Thyroid gland (tissue), 4 donors: ENCODE data around the gene HAS3.

ENCODE experiments used
- POLR2A ChIP-seq, 2 donors: fragments of 450-650 bp; IDR thresholded peaks; one replicate each; pipeline ENCODE4 v1.6.1; 2017; ENCODE audit warnings: antibody characterized with exemption in 2 of 2, mild to moderate bottlenecking in 2 of 2, moderate library complexity in 1 of 2
- TF ChIP-seq, protein P1 (sequence below), 6 experiments: fragments of 200-600 bp in 3 of 6; fragments of 450-650 bp in 3 of 6; sonication (generic) in 3 of 6; IDR thresholded peaks; one replicate each; pipeline ENCODE4 v1.5.1; 2016 to 2019; ENCODE audit warnings: antibody characterized with exemption in 6 of 6, mild to moderate bottlenecking in 2 of 6, inconsistent platforms in 1 of 6, moderate library complexity in 1 of 6

DNA sequence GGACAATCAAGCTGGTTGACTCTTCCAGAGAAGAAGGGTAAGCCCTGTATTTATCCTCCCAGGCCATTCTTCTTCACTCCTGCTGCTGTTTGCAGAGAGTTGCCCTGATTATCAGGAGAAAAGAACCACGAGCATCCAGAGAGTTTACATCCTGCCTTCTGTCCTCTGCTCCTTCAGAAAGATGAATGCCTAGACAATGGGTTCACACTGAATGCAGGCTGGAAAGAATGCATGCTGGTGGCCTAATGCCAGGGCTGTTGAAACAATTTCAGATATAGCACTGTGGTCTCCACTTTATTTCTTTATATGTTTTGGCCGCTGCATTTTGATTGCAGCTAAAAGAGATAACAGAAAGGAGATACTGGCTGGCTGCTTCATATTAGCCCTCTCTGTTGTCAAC lies 21.2 kb upstream of the HAS3 start:
- TF ChIP-seq, protein P1, sequence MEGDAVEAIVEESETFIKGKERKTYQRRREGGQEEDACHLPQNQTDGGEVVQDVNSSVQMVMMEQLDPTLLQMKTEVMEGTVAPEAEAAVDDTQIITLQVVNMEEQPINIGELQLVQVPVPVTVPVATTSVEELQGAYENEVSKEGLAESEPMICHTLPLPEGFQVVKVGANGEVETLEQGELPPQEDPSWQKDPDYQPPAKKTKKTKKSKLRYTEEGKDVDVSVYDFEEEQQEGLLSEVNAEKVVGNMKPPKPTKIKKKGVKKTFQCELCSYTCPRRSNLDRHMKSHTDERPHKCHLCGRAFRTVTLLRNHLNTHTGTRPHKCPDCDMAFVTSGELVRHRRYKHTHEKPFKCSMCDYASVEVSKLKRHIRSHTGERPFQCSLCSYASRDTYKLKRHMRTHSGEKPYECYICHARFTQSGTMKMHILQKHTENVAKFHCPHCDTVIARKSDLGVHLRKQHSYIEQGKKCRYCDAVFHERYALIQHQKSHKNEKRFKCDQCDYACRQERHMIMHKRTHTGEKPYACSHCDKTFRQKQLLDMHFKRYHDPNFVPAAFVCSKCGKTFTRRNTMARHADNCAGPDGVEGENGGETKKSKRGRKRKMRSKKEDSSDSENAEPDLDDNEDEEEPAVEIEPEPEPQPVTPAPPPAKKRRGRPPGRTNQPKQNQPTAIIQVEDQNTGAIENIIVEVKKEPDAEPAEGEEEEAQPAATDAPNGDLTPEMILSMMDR (IDR thresholded peaks at IDR 0.05), result no peak
- TF ChIP-seq POLR2A (IDR thresholded peaks at IDR 0.05), result no peak
